SH-SY5Y (cell line): ENCODE data around the gene AJM1.

ENCODE experiments used
- GATA2 ChIP-seq: IDR thresholded peaks from 2 replicates; pipeline ENCODE4 v1.6.1; 2011; ENCODE audit warnings: mild to moderate bottlenecking, low read depth, low read length
- GATA3 ChIP-seq: IDR thresholded peaks from 2 replicates; pipeline ENCODE4 v1.6.1; 2011; ENCODE audit warnings: low read depth, mild to moderate bottlenecking, low read length, moderate library complexity

DNA sequence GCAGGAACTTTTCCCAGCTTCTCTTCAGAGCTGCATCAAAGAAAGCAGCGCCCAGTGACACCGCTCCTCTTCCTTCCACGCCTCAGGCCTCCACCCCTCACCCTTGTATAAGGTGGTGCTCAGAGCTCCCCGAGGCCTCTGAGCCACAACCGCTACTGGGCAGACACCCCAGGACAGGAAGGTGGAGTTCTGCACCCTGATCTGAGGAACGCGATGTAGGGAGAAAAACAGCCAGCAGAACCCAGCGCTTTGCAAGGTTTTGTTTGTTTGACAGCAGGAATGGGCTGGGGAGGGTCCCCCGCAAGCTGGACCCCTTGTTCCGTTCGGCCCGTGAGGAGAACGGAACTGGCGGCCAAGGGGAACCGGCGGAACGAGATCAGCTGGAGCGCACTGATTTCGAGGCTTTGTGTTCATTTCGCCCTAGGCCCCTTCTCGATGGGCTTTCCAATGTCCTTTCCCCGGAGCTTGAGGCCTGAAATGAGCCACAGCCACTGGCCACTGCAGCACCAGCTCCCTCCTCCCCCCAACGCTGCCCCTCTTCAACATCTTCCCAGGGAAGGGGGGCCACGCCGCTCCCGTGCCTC, 19.7 kb downstream of the AJM1 start:
- TF ChIP-seq GATA2, result no peak
- no peak for TF ChIP-seq GATA3
